Loucy (cell line): ENCODE data around the gene SLC26A9.

Experiments
- H2AFZ ChIP-seq: fragments of 200-600 bp; sonication (generic); 2 replicates; pipeline ENCODE4 v1.6.0; 2016; ENCODE audit warnings: antibody characterized with exemption, mild to moderate bottlenecking, low read length, moderate library complexity
- H3F3A ChIP-seq: fragments of 200-600 bp; 2 replicates; pipeline ENCODE4 v1.6.0; 2016; ENCODE audit warnings: antibody characterized with exemption, low read depth, mild to moderate bottlenecking
- H3K27me3 ChIP-seq: fragments of 200-600 bp; sonication (generic); 2 replicates; pipeline ENCODE4 v1.6.1; 2014; ENCODE audit warnings: low read length, mild to moderate bottlenecking; ENCODE audit not compliant: insufficient read depth, poor library complexity, severe bottlenecking
- H3K36me3 ChIP-seq: fragments of 200-600 bp; sonication (generic); 2 replicates; pipeline ENCODE4 v1.6.1; 2016; ENCODE audit warnings: low read length; ENCODE audit not compliant: insufficient read depth
- H3K4me1 ChIP-seq: fragments of 200-600 bp; sonication (generic); 2 replicates; pipeline ENCODE4 v1.5.1; 2014; ENCODE audit warnings: low read length, mild to moderate bottlenecking; ENCODE audit not compliant: insufficient read depth, poor library complexity, severe bottlenecking
- H3K4me2 ChIP-seq: fragments of 200-600 bp; sonication (generic); 2 replicates; pipeline ENCODE4 v1.6.0; 2014; ENCODE audit warnings: antibody characterized with exemption, low read length, low read depth, mild to moderate bottlenecking; ENCODE audit not compliant: poor library complexity, severe bottlenecking
- H3K4me3 ChIP-seq: fragments of 200-600 bp; sonication (generic); 2 replicates; pipeline ENCODE4 v1.5.1; 2014; ENCODE audit warnings: low read length, mild to moderate bottlenecking, mixed read lengths; ENCODE audit not compliant: poor library complexity, severe bottlenecking
- H3K79me2 ChIP-seq: fragments of 200-600 bp; sonication (generic); 2 replicates; pipeline ENCODE4 v1.6.1; 2014; ENCODE audit warnings: low read length; ENCODE audit not compliant: insufficient read depth
- H3K9ac ChIP-seq: fragments of 200-600 bp; sonication (generic); 2 replicates; pipeline ENCODE4 v1.6.0; 2014; ENCODE audit warnings: mild to moderate bottlenecking, low read depth, low read length, moderate library complexity; ENCODE audit not compliant: poor library complexity, severe bottlenecking
- H3K9me2 ChIP-seq: fragments of 200-600 bp; sonication (generic); replicated peaks from 2 replicates; pipeline ENCODE4 v1.6.1; 2016; ENCODE audit warnings: low read depth, low read length, mixed read lengths
- H3K9me3 ChIP-seq: fragments of 200-600 bp; sonication (generic); 2 replicates; pipeline ENCODE4 v1.6.1; 2014; ENCODE audit warnings: mild to moderate bottlenecking, antibody characterized with exemption, low read length, low read depth; ENCODE audit not compliant: insufficient read depth
- H4K20me1 ChIP-seq: fragments of 200-600 bp; sonication (generic); 2 replicates; pipeline ENCODE4 v1.6.0; 2014; ENCODE audit warnings: antibody characterized with exemption, low read length, mild to moderate bottlenecking; ENCODE audit not compliant: insufficient read depth, poor library complexity, severe bottlenecking
- EZH2phosphoT487 ChIP-seq: fragments of 200-600 bp; IDR thresholded peaks from 2 replicates; pipeline ENCODE4 v1.6.1; 2018; ENCODE audit warnings: antibody characterized with exemption, mild to moderate bottlenecking, moderate library complexity, borderline replicate concordance
- TF ChIP-seq, protein P1 (sequence below): fragments of 200-600 bp; sonication (generic); conservative IDR thresholded peaks from 2 replicates; pipeline ENCODE4 v1.5.1; 2014; ENCODE audit warnings: mild to moderate bottlenecking, antibody characterized with exemption, low read length

SLC26A9 gene

DNA sequence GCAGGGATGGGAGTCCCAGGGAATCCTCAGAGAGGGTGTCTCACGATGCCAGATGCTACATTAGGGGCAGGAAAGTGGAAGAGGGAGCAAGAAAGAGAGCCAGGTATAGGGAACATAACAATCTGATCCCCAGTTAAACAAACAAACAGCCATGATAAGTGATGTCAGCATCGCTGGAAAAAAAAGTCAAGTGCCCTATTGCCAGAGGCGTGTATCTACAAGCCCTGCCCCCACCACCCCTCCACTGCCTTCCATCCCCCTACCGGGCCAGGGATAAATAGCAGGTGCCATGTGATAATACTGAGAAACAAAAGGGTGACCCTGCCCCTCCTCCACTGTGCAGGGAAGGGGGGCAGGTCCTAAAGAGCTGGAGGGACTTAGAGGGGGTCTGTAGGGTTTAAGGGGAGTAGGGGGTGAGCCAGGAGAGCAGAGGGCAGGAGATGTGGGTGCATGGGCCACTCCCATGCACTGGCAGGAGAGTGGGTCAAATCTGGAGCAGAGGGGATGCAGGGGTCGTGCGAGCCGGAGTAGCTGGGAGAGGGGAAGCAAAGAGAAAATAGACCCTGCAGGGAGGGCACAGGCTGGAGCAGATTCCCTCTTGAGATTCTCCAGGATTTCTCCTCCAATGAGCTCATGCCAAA lies 3.4 kb downstream of the SLC26A9 start:
- Histone ChIP-seq H3K4me1 (peaks cover 16% of the 10 kb centered on the region), H3K79me2 (no peaks in the 10 kb centered on the region), H3K9me3 (no peaks in the 10 kb centered on the region), H2AFZ (no peak overlapping the region), H3F3A (no peaks in the 10 kb centered on the region), H3K9me2 (no peaks in the 10 kb centered on the region), H3K9ac (no peak overlapping the region), H3K36me3 (no peaks in the 10 kb centered on the region), H4K20me1 (no peaks in the 10 kb centered on the region), H3K27me3 (no peaks in the 10 kb centered on the region), H3K4me2 (no peak overlapping the region), H3K4me3 (no peak overlapping the region)
- no peak for TF ChIP-seq EZH2phosphoT487
- TF ChIP-seq, protein P1, sequence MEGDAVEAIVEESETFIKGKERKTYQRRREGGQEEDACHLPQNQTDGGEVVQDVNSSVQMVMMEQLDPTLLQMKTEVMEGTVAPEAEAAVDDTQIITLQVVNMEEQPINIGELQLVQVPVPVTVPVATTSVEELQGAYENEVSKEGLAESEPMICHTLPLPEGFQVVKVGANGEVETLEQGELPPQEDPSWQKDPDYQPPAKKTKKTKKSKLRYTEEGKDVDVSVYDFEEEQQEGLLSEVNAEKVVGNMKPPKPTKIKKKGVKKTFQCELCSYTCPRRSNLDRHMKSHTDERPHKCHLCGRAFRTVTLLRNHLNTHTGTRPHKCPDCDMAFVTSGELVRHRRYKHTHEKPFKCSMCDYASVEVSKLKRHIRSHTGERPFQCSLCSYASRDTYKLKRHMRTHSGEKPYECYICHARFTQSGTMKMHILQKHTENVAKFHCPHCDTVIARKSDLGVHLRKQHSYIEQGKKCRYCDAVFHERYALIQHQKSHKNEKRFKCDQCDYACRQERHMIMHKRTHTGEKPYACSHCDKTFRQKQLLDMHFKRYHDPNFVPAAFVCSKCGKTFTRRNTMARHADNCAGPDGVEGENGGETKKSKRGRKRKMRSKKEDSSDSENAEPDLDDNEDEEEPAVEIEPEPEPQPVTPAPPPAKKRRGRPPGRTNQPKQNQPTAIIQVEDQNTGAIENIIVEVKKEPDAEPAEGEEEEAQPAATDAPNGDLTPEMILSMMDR: no peak; the same call in none of the 2 replicates

DNA sequence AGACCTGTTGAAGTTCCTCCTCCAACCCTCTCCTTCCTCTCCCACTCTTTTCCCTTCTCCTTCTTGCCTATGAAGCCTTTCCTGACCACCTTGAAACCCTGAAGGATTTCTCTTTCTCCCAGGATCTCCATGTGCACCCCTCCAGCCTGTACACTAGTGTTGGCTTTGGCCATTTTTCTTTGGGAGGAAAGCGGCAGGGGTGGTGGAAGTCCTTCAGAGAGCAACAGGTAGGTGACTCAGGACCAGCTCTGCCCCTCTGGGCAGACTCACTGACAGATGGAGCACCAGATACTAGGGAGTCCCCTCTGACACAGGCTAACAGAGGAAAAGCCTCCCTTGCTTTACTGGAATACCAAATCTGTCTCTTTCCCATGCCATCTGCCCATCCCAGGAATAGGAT lies 4.6 kb downstream of the SLC26A9 start:
- Histone ChIP-seq H3K4me2 (no peak overlapping the region), H3K9me2 (no peaks in the 10 kb centered on the region), H3K79me2 (no peaks in the 10 kb centered on the region), H3K4me1 (peaks cover 14% of the 10 kb centered on the region), H3F3A (no peaks in the 10 kb centered on the region), H2AFZ (no peak overlapping the region), H3K9ac (no peak overlapping the region), H3K27me3 (no peaks in the 10 kb centered on the region), H3K36me3 (no peaks in the 10 kb centered on the region), H3K9me3 (no peaks in the 10 kb centered on the region), H4K20me1 (no peaks in the 10 kb centered on the region), H3K4me3 (no peak overlapping the region)
- no peak for TF ChIP-seq EZH2phosphoT487
- TF ChIP-seq, protein P1: no peak

DNA sequence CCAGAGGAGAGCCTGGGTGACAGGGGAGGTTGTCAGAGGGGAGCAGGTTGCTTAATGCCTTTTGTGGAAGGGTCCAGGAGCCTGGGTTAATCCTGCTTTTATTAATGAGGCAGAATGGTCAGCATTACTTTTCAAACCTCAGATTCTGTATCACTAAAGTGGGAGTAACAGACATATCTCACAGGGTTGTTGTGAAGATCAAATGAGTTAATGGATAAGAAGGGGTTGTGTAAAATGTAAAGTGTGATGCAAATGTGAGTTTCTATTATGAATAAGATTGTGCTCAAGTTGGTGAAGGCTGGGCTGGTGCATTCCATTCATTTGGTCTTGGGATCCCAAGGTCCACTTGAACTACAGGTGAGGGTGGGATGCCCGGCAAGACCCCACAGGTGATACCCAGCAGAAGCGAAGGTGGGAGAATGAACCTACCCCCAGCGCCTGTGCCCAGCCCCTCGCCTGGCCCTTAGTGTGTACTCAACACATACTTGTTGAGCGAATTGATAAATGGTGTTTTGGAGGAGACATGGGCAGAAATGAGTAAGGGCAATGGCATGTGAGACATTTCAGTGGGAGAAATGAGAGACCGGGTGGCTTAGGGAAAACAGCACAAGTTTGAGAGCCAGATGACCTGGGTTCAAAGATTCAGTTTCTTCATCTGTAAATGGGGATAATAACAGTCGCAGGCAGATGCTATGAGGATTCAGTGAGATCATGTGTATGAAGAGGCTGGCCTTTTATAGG lies 6.2 kb downstream of the SLC26A9 start:
- Histone ChIP-seq H3K4me2 (no peak overlapping the region), H3K4me3 (no peak overlapping the region), H4K20me1 (no peaks in the 10 kb centered on the region), H3K9ac (no peak overlapping the region), H3K9me3 (no peaks in the 10 kb centered on the region), H3K79me2 (no peaks in the 10 kb centered on the region), H3K36me3 (no peaks in the 10 kb centered on the region), H2AFZ (no peak overlapping the region), H3K4me1 (peaks cover 6% of the 10 kb centered on the region), H3K27me3 (no peaks in the 10 kb centered on the region), H3K9me2 (no peaks in the 10 kb centered on the region), H3F3A (no peaks in the 10 kb centered on the region)
- TF ChIP-seq EZH2phosphoT487: no peak
- TF ChIP-seq, protein P1: no peak
